SW 1271 (cell line): Measurements from ENCODE around the gene CTNNBIP1.

Experiments
- DNase-seq, 2 experiments: peaks; one replicate each; lab custom pipeline; 2025; lab: John Stamatoyannopoulos, UW

CTNNBIP1 gene

GRCh38 chr1:9852410-9853248 lies 57.4 kb downstream of the CTNNBIP1 start:
- DNase-seq = no peak

GRCh38 chr1:9852004-9852403 lies 58.1 kb downstream of the CTNNBIP1 start:
- no peak for DNase-seq

GRCh38 chr1:9850442-9851162 lies 59.5 kb downstream of the CTNNBIP1 start:
- DNase-seq = no peak

GRCh38 chr1:9849691-9850441 lies 60.2 kb downstream of the CTNNBIP1 start:
- no peak for DNase-seq

- no peak for DNase-seq
Measured at GRCh38 chr1:9848022-9848421, 62.0 kb downstream of the CTNNBIP1 start.

GRCh38 chr1:9847269-9847668 lies 62.8 kb downstream of the CTNNBIP1 start:
- DNase-seq = no peak

- DNase-seq = no peak
Measured at GRCh38 chr1:9846611-9847171, 63.4 kb downstream of the CTNNBIP1 start.

GRCh38 chr1:9845914-9846313 lies 64.2 kb downstream of the CTNNBIP1 start:
- DNase-seq = no peak

- DNase-seq = no peak
Measured at GRCh38 chr1:9844756-9845155, 65.3 kb downstream of the CTNNBIP1 start.

- no peak for DNase-seq
Measured at GRCh38 chr1:9844106-9844505, 66.0 kb downstream of the CTNNBIP1 start.

GRCh38 chr1:9843576-9843945 lies 66.5 kb downstream of the CTNNBIP1 start:
- no peak for DNase-seq

GRCh38 chr1:9842781-9843575 lies 67.1 kb downstream of the CTNNBIP1 start:
- DNase-seq = no peak

GRCh38 chr1:9842073-9842711 lies 67.9 kb downstream of the CTNNBIP1 start:
- DNase-seq = no peak

- no peak for DNase-seq
Measured at GRCh38 chr1:9841460-9841859, 68.6 kb downstream of the CTNNBIP1 start.

GRCh38 chr1:9840176-9840575 lies 69.9 kb downstream of the CTNNBIP1 start:
- DNase-seq = no peak

- no peak for DNase-seq
Measured at GRCh38 chr1:9838946-9839345, 71.1 kb downstream of the CTNNBIP1 start.

- no peak for DNase-seq
Measured at GRCh38 chr1:9836632-9836960, 73.5 kb downstream of the CTNNBIP1 start.

- DNase-seq = no peak
Measured at GRCh38 chr1:9835758-9836631, 74.1 kb downstream of the CTNNBIP1 start.

- no peak for DNase-seq
Measured at GRCh38 chr1:9835404-9835757, 74.7 kb downstream of the CTNNBIP1 start.

GRCh38 chr1:9833632-9834031 lies 76.4 kb downstream of the CTNNBIP1 start:
- DNase-seq = no peak
